ENCODE measurements around the gene RHAG.

Gene RHAG

DNA sequence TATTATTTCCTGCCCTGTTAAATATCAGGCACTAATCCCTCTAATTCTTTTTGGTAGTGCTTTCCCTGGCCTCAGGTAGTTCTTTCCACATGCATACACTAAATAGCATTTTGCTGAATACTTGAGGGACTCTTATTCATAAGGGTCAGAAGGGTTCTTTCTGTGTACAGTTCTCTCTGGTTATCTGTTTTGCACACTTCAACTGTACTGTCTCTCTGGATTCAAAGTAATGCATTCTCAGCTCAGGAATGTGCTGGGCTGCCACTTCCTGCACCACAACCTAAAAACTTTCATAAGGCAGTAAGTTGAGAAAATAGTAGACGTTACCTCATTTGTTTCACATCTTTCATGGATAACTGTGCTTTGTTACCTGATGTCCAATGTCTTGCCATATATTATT is 54.1 kb downstream of the RHAG start:
- Histone ChIP-seq H3K9me3 (ENCODE audit: severe bottlenecking) (no peaks in the 10 kb centered on the region), H3K27me3 (ENCODE audit: insufficient read depth, low read depth, severe bottlenecking) (no peaks in the 10 kb centered on the region), H3K27ac (no peak overlapping the region), H3K4me3 (ENCODE audit: low read depth, low read length) (no peak overlapping the region), H3K36me3 (no peaks in the 10 kb centered on the region)
- TF ChIP-seq, protein P1, sequence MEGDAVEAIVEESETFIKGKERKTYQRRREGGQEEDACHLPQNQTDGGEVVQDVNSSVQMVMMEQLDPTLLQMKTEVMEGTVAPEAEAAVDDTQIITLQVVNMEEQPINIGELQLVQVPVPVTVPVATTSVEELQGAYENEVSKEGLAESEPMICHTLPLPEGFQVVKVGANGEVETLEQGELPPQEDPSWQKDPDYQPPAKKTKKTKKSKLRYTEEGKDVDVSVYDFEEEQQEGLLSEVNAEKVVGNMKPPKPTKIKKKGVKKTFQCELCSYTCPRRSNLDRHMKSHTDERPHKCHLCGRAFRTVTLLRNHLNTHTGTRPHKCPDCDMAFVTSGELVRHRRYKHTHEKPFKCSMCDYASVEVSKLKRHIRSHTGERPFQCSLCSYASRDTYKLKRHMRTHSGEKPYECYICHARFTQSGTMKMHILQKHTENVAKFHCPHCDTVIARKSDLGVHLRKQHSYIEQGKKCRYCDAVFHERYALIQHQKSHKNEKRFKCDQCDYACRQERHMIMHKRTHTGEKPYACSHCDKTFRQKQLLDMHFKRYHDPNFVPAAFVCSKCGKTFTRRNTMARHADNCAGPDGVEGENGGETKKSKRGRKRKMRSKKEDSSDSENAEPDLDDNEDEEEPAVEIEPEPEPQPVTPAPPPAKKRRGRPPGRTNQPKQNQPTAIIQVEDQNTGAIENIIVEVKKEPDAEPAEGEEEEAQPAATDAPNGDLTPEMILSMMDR (IDR thresholded peaks at IDR 0.05; ENCODE audit: low read depth, low read length) = no peak
- no peak for DNase-seq

DNA sequence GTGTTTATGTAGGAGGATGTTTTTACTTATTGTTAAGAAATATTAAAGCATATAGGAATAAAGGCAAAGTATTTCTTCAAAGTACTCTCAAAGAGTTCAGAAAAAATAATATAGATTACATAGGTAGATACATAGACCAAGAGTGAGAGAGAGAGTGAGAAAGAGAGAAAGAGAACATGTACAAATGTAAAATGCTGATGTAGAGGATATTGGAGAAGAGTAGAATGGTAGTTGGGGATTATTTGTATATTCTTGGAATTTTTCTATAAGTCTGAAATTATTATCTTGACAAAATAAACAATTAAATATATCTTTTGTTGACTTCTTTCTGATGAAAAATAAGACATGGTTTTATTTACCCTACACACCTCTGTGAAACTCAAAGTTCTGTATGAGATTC is 57.0 kb downstream of the RHAG start:
- Histone ChIP-seq H3K4me3 (ENCODE audit: low read depth, low read length) (no peak overlapping the region), H3K9me3 (ENCODE audit: severe bottlenecking) (no peaks in the 10 kb centered on the region), H3K36me3 (no peaks in the 10 kb centered on the region), H3K27me3 (ENCODE audit: insufficient read depth, low read depth, severe bottlenecking) (no peaks in the 10 kb centered on the region), H3K27ac (no peak overlapping the region)
- DNase-seq = no peak
- TF ChIP-seq, protein P1 (IDR thresholded peaks at IDR 0.05; ENCODE audit: low read depth, low read length) = no peak

DNA sequence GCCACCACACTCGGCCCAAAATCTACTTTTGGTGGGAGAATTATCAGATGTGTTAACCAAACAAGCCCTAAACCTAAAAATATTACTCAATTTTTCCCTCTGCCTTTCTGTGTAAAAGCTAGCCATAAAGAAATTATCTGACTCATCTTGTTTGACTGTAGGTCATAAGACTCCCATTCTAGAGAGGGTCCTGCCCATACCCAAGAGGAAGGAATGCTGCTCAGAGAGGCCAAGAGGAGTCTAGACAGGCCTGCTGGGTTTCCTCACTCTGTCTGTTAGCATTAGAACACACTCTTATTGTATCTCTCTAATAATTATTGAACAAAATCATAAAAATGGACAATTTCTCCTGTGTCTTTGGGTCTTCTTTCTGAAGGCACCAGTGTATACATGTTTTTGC is 60.0 kb downstream of the RHAG start:
- Histone ChIP-seq H3K27ac (no peak overlapping the region), H3K27me3 (ENCODE audit: insufficient read depth, low read depth, severe bottlenecking) (no peaks in the 10 kb centered on the region), H3K36me3 (no peaks in the 10 kb centered on the region), H3K4me3 (ENCODE audit: low read depth, low read length) (no peak overlapping the region), H3K9me3 (ENCODE audit: severe bottlenecking) (no peaks in the 10 kb centered on the region)
- DNase-seq = no peak
- TF ChIP-seq, protein P1 (IDR thresholded peaks at IDR 0.05; ENCODE audit: low read depth, low read length) = no peak

DNA sequence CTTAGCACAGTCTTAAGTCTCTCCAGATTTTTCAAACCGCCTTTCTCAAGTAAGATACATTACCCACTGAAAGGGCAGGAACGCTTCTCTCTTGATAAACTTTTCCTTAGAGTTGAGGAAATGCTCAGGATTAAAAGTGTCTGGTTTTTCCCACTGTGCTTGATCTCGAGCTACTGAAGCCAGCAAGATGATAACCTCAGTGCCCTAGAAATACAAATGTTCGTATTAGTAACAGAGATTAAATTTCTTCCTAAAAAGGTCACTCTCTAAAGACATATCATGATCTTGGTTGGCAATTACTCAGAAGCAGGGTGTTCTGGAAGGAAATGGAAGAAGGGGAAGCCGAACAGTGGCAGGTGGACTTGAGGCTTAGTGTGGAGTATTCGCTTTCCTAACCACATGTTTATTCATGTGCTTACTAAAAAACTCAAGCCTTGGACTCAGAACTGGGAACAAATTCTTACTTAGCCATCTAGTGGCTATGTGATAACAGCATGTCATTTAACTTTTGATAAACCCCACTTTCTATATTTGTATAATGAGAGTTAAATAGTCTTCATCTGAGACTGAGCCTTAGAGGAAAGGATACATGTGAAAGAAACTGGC is 66.1 kb downstream of the RHAG start:
- H3K27ac ChIP-seq = no peak overlapping the region
- H3K4me3 ChIP-seq (ENCODE audit: low read depth, low read length) = no peak overlapping the region
- DNase-seq = no peak
- no peaks in the 10 kb centered on the region for H3K9me3 ChIP-seq (ENCODE audit: severe bottlenecking)
- TF ChIP-seq, protein P1 (IDR thresholded peaks at IDR 0.05; ENCODE audit: low read depth, low read length) = no peak
- H3K36me3 ChIP-seq = no peaks in the 10 kb centered on the region
- H3K27me3 ChIP-seq (ENCODE audit: insufficient read depth, low read depth, severe bottlenecking) = no peaks in the 10 kb centered on the region

DNA sequence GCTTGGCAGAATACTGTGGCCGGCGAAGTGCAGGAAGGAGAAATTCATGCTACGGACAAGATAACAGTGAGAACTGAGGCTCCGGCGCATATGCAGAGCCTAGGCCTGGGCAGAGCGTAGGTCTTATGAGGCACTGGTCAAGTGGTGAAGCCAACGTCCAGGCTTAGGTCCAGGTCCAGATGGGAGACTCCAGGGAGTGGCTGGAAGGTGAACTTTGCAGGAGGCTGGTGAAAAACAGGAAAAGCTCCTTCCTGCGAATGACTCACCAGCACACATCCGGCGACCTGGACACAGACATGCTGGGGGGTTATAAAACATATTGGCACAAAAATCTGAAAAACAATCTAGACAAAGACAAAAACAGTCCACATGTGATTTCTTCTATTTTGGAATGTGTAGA is 70.8 kb downstream of the RHAG start:
- TF ChIP-seq, protein P1 (IDR thresholded peaks at IDR 0.05; ENCODE audit: low read depth, low read length) = no peak
- no peak overlapping the region for H3K4me3 ChIP-seq (ENCODE audit: low read depth, low read length)
- H3K27me3 ChIP-seq (ENCODE audit: insufficient read depth, low read depth, severe bottlenecking) = no peaks in the 10 kb centered on the region
- DNase-seq = no peak
- no peaks in the 10 kb centered on the region for H3K9me3 ChIP-seq (ENCODE audit: severe bottlenecking)
- H3K36me3 ChIP-seq = no peaks in the 10 kb centered on the region
- H3K27ac ChIP-seq = no peak overlapping the region

DNA sequence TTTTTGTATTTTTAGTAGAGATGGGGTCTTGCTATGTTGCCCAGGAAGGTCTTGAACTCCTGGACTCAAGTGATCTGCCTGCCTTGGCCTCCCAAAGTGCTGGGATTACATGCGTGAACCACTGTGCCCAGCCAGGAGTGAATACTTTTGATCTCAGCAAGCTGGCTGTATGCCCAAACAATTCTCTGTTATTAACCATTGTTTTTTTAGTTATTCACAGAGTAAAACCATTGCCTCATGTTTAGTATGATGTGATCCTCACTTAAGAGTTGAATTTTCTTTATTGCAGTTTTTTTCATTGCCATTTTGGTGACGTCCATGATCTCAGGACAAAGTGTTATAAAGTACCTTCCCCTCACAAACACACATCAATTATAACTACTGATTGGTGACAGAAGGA is 71.4 kb downstream of the RHAG start:
- DNase-seq = no peak
- no peaks in the 10 kb centered on the region for H3K9me3 ChIP-seq (ENCODE audit: severe bottlenecking)
- H3K4me3 ChIP-seq (ENCODE audit: low read depth, low read length) = no peak overlapping the region
- H3K27ac ChIP-seq = no peak overlapping the region
- no peaks in the 10 kb centered on the region for H3K36me3 ChIP-seq
- TF ChIP-seq, protein P1 (IDR thresholded peaks at IDR 0.05; ENCODE audit: low read depth, low read length) = no peak
- H3K27me3 ChIP-seq (ENCODE audit: insufficient read depth, low read depth, severe bottlenecking) = no peaks in the 10 kb centered on the region

All from WERI-Rb-1 (cell line).